Endothelial cell of umbilical vein (primary cell): ENCODE data around the gene MXI1. TPM values are rescaled to one million over a fixed set of nuclear protein-coding genes. Genes with fewer than 3 reads are reported as not detected.

Experiments
- BruUV-seq: library from RNA; stranded (reverse); fragments of 400-500 nt; replicated peaks from 2 replicates; lab custom pipeline; 2021; lab: Mats Ljungman, UMichigan
- CTCF ChIA-PET: fragments of 300-600, 350-600 bp; sonication (Branson Sonifier 250); formaldehyde crosslinking; loops from one replicate; lab custom pipeline; 2021; ENCODE audit warnings: antibody characterized with exemption, inconsistent platforms; lab: Charles Lee
- POLR2A ChIA-PET: fragments of 300-600, 350-600 bp; sonication (Branson Sonifier 250); formaldehyde crosslinking; loops from one replicate; lab custom pipeline; 2021; ENCODE audit warnings: antibody characterized with exemption, inconsistent platforms; lab: Charles Lee
- DNase-seq: peaks from one replicate; pipeline ENCODE4 v3.0.0-alpha.2; 2011; ENCODE audit warnings: low read depth, low spot score
- FAIRE-seq: peaks from 2 replicates; lab custom pipeline; 2011; peaks lifted over from hg19 to GRCh38; lab: Jason Lieb, UNC
- H2AFZ ChIP-seq: 2 replicates; pipeline ENCODE4 v1.6.0; 2012; ENCODE audit warnings: low read depth, low read length, control low read depth, inconsistent platforms
- H3K27ac ChIP-seq: 2 replicates; pipeline ENCODE4 v1.5.1; 2011; ENCODE audit warnings: low read depth, mild to moderate bottlenecking, control low read depth, low read length, moderate library complexity; ENCODE audit not compliant: insufficient read depth
- H3K27me3 ChIP-seq, 2 experiments: 2 replicates each; pipeline versions ENCODE4 v1.6.0 to v1.6.1; 2011; ENCODE audit warnings: low read length in 2 of 2, mixed read lengths in 1 of 2; ENCODE audit not compliant: control insufficient read depth in 2 of 2, insufficient read depth in 2 of 2
- H3K36me3 ChIP-seq, 2 experiments: 2 replicates in 1 of 2; 3 replicates in 1 of 2; pipeline ENCODE4 v1.5.1; 2011; ENCODE audit warnings: low read length in 2 of 2, mild to moderate bottlenecking in 1 of 2, moderate library complexity in 1 of 2; ENCODE audit not compliant: control insufficient read depth in 2 of 2, insufficient read depth in 2 of 2; ENCODE audit errors: extremely low read depth in 1 of 2
- H3K4me1 ChIP-seq: 3 replicates; pipeline ENCODE4 v1.5.1; 2011; ENCODE audit warnings: mild to moderate bottlenecking, low read length; ENCODE audit not compliant: control insufficient read depth, insufficient read depth; ENCODE audit errors: extremely low read depth
- H3K4me2 ChIP-seq: 2 replicates; pipeline ENCODE4 v1.6.1; 2011; ENCODE audit warnings: low read length, control low read depth, mixed read lengths; ENCODE audit not compliant: insufficient read depth
- H3K4me3 ChIP-seq, 3 experiments: fragments of 200-600 bp in 1 of 3; sonication (generic), shearing (Covaris generic) in 1 of 3; replicated peaks in 1 of 3; 2 replicates each; pipeline ENCODE4 v1.5.1; 2011 to 2016; ENCODE audit warnings: control low read depth in 3 of 3, low read length in 3 of 3, mild to moderate bottlenecking in 2 of 3, inconsistent platforms in 1 of 3, low read depth in 1 of 3, moderate library complexity in 1 of 3; ENCODE audit not compliant: insufficient read depth in 1 of 3
- H3K79me2 ChIP-seq: 2 replicates; pipeline ENCODE4 v1.6.0; 2012; ENCODE audit warnings: low read length, inconsistent platforms; ENCODE audit not compliant: control insufficient read depth, insufficient read depth
- H3K9ac ChIP-seq: replicated peaks from 2 replicates; pipeline ENCODE3; 2011; ENCODE audit warnings: low read length, control low read depth; ENCODE audit not compliant: insufficient read depth; ENCODE audit errors: extremely low read depth
- H3K9me1 ChIP-seq: replicated peaks from 3 replicates; pipeline ENCODE4 v1.6.0; 2011; ENCODE audit warnings: mild to moderate bottlenecking, low read length; ENCODE audit not compliant: control insufficient read depth, insufficient read depth; ENCODE audit errors: extremely low read depth
- H3K9me3 ChIP-seq: replicated peaks from 2 replicates; pipeline ENCODE4 v1.5.1; 2012; ENCODE audit warnings: low read length, inconsistent platforms; ENCODE audit not compliant: control insufficient read depth, insufficient read depth
- H4K20me1 ChIP-seq: replicated peaks from 2 replicates; pipeline ENCODE3; 2011; ENCODE audit warnings: mild to moderate bottlenecking, low read length; ENCODE audit not compliant: control insufficient read depth, insufficient read depth; ENCODE audit errors: extremely low read depth
- EZH2 ChIP-seq: IDR thresholded peaks from 2 replicates; pipeline ENCODE4 v1.6.1; 2012; ENCODE audit warnings: borderline replicate concordance, low read depth, mild to moderate bottlenecking, moderate library complexity, low read length, inconsistent platforms; ENCODE audit not compliant: severe bottlenecking
- FOS ChIP-seq: IDR thresholded peaks from 2 replicates; pipeline ENCODE4 v1.6.1; 2011; ENCODE audit warnings: mild to moderate bottlenecking, low read length, moderate library complexity, borderline replicate concordance; ENCODE audit not compliant: insufficient read depth
- GATA2 ChIP-seq: IDR thresholded peaks from 2 replicates; pipeline ENCODE4 v1.7.0; 2011; ENCODE audit warnings: low read depth, mild to moderate bottlenecking, moderate library complexity, mixed read lengths, low read length; ENCODE audit not compliant: insufficient read length, insufficient read depth
- JUN ChIP-seq: IDR thresholded peaks from 2 replicates; pipeline ENCODE4 v1.6.1; 2011; ENCODE audit warnings: borderline replicate concordance, low read depth; ENCODE audit not compliant: insufficient read length, insufficient read depth
- MYC ChIP-seq: IDR thresholded peaks from one replicate; pipeline ENCODE4 v1.6.1; 2011; ENCODE audit warnings: mild to moderate bottlenecking, low read depth, low read length
- POLR2A ChIP-seq: IDR thresholded peaks from 2 replicates; pipeline ENCODE4 v1.6.1; 2012; ENCODE audit warnings: low read depth, mild to moderate bottlenecking, control low read depth, low read length
- POLR2AphosphoS5 ChIP-seq: IDR thresholded peaks from 2 replicates; pipeline ENCODE4 v1.6.1; 2012; ENCODE audit warnings: low read depth, mild to moderate bottlenecking, control low read depth, low read length, moderate library complexity; ENCODE audit not compliant: insufficient read depth
- dilution Hi-C: fragments of 300-500 bp; cut with MboI; formaldehyde crosslinking; loops from one replicate; pipeline ENCODE4 v1.15.0; 2019; ENCODE audit warnings: low sequenced_read_pairs; ENCODE audit not compliant: extremely low pct_ligation_motif_present
- intact Hi-C: fragments of 100-400 bp; cut with micrococcal nuclease; formaldehyde crosslinking; loops from one replicate; pipeline ENCODE4 v1.10.0; 2022
- polyA plus RNA-seq, 4 experiments: library from polyadenylated mRNA; depleted of rRNA in 3 of 4; stranded (reverse) in 3 of 4; unstranded in 1 of 4; fragments of >200 nt; gene quantifications; 2 replicates each; pipeline versions ENCODE4 v1.2.1 to v1.2.3, GENCODE V29; 2011 to 2012; ENCODE audit warnings: missing spikeins in 1 of 4
- total RNA-seq: library from RNA; stranded (reverse); gene quantifications from 2 replicates; pipeline ENCODE4 v1.2.3, GENCODE V29; 2021
- TF ChIP-seq, protein P1 (sequence below): IDR thresholded peaks from 2 replicates; pipeline ENCODE4 v1.6.1; 2011; ENCODE audit not compliant: insufficient read depth, insufficient read length
- TF ChIP-seq, protein P2 (sequence below), 2 donors: IDR thresholded peaks; 1 replicate in 1 of 2; 2 replicates in 1 of 2; pipeline ENCODE4 v1.5.1; 2011; ENCODE audit warnings: low read length in 2 of 2, mild to moderate bottlenecking in 2 of 2, moderate library complexity in 2 of 2, control low read depth in 1 of 2, inconsistent platforms in 1 of 2, low read depth in 1 of 2; ENCODE audit not compliant: insufficient read depth in 1 of 2; ENCODE audit errors: extremely low read depth in 1 of 2

MXI1 gene
- total and polyA plus RNA-seq, 2 donors (not counting 3 experiments of a cell fraction or from before 2014, with no cell fraction given) = 2.7 to 8.5 TPM

DNA sequence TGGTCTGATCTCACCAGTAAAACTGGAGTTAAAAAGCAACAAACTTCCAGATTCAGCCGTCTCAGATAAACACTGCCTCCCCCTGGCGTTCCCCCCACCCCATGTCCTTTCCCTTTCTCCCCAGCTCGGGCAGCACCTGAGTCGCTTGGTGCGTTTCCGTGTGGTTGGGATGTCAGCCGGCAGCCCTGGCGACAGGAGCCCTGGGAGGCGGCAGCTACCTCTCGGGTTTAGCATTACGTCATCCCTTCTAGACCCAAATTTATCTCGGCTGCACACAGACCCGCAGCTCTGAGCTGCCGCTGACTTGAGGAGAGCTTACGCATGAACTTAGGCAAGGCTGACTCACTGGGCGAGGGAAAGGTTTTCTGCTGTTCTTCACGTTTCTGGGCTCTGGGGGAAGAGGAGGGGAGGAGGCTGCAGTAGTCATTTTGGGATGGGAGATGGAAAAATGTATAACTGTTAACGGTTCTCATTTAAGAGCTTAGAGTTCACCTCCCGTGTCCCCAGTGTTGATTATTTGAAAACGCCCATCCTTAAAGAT is 14.4 kb downstream of the MXI1 start:
- intact Hi-C loops = no loop called here
- TF ChIP-seq EZH2 (no peak), JUN (peak; percentile 57), FOS (peak; percentile 24), GATA2 (no peak), POLR2AphosphoS5 (no peak), MYC (no peak), POLR2A (no peak)
- TF ChIP-seq, protein P1, sequence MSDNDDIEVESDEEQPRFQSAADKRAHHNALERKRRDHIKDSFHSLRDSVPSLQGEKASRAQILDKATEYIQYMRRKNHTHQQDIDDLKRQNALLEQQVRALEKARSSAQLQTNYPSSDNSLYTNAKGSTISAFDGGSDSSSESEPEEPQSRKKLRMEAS = no peak
- TF ChIP-seq, protein P2, sequence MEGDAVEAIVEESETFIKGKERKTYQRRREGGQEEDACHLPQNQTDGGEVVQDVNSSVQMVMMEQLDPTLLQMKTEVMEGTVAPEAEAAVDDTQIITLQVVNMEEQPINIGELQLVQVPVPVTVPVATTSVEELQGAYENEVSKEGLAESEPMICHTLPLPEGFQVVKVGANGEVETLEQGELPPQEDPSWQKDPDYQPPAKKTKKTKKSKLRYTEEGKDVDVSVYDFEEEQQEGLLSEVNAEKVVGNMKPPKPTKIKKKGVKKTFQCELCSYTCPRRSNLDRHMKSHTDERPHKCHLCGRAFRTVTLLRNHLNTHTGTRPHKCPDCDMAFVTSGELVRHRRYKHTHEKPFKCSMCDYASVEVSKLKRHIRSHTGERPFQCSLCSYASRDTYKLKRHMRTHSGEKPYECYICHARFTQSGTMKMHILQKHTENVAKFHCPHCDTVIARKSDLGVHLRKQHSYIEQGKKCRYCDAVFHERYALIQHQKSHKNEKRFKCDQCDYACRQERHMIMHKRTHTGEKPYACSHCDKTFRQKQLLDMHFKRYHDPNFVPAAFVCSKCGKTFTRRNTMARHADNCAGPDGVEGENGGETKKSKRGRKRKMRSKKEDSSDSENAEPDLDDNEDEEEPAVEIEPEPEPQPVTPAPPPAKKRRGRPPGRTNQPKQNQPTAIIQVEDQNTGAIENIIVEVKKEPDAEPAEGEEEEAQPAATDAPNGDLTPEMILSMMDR (IDR thresholded peaks at IDR 0.05; ENCODE audit: extremely low read depth in 1 of 2, insufficient read depth in 1 of 2, low read depth in 1 of 2, low read length in 2 of 2) = peak in 1 of 2 donors; percentile 35
- BruUV-seq = no TSS peak
- H3K36me3 ChIP-seq = no peaks in the 10 kb centered on the region
- peak overlapping the region; percentile 7 for H3K4me2 ChIP-seq
- no peak overlapping the region for H3K9ac ChIP-seq
- H3K9me3 ChIP-seq = no peaks in the 10 kb centered on the region
- H2AFZ ChIP-seq = peak overlapping the region; percentile 80
- no peak overlapping the region for H3K4me3 ChIP-seq
- no peaks in the 10 kb centered on the region for H3K79me2 ChIP-seq
- CTCF ChIA-PET = interaction anchor here (0.6 to 10.1 kb wide), 8 partner anchors 11 to 337 kb away, joined by 3 to 99 read pairs (median 5); partner anchors contain the start of gene MXI1
- no peaks in the 10 kb centered on the region for H3K9me1 ChIP-seq
- H3K27ac ChIP-seq = no peak overlapping the region
- FAIRE-seq = peak; percentile 64
- H3K27me3 ChIP-seq = no peaks in the 10 kb centered on the region
- peaks cover 8% of the 10 kb centered on the region for H3K4me1 ChIP-seq
- POLR2A ChIA-PET = interaction anchor here (1.3 kb wide), 1 partner anchor 11 kb away, joined by 10 read pairs; no protein-coding TSS in a partner anchor
- H4K20me1 ChIP-seq = no peaks in the 10 kb centered on the region
- dilution Hi-C loops = no loop called here
- peak; percentile 48 for DNase-seq
